Activated T-helper 17 cell treated with anti-CD3 and anti-CD28 coated beads, Interleukin-2, amount 50 U/mL, for 72 hours (primary cell): ENCODE data around the gene PHF2. TPM values are rescaled to one million over a fixed set of nuclear protein-coding genes. Genes with fewer than 3 reads are reported as not detected.
"Not testable (repeated sequence)": the region's sequence is repeated elsewhere in the genome, so short reads cannot be mapped to it uniquely, and the experiment has no call there.

Source experiments
- ATAC-seq: fragments of 150-1000 bp; cut with Tn5 transposase; replicated peaks from 2 replicates; pipeline ENCODE4 v1.10.0; 2021; ENCODE audit warnings: mild to moderate bottlenecking, moderate library complexity
- H3K27ac Mint-ChIP-seq: one replicate; pipeline ENCODE4 v1.8.0; 2022; ENCODE audit warnings: mixed read lengths
- H3K27me3 Mint-ChIP-seq: one replicate; pipeline ENCODE4 v1.8.0; 2022; ENCODE audit warnings: mixed read lengths
- H3K36me3 Mint-ChIP-seq: one replicate; pipeline ENCODE4 v1.8.0; 2022; ENCODE audit warnings: low read depth, mild to moderate bottlenecking, mixed read lengths
- H3K4me1 Mint-ChIP-seq: one replicate; pipeline ENCODE4 v1.8.0; 2022; ENCODE audit warnings: mixed read lengths
- H3K4me3 Mint-ChIP-seq: one replicate; pipeline ENCODE4 v1.8.0; 2022; ENCODE audit warnings: mild to moderate bottlenecking, mixed read lengths
- H3K9me3 Mint-ChIP-seq: one replicate; pipeline ENCODE4 v1.8.0; 2022; ENCODE audit warnings: mixed read lengths
- total RNA-seq, 2 donors: library from RNA; stranded (reverse); gene quantifications; one replicate each; pipeline ENCODE4 v1.2.3, GENCODE V29; 2022

Gene PHF2
- total RNA-seq, 2 donors from 2014 or later, result 11.9 to 15.1 TPM

GRCh38 chr9:93669958-93670207, 93.5 kb downstream of the PHF2 start:
- ATAC-seq, result no peak
- H3K4me1 Mint-ChIP-seq, result peaks cover 5% of the 10 kb centered on the region
- no peak overlapping the region for H3K27ac Mint-ChIP-seq
- no peaks in the 10 kb centered on the region for H3K27me3 Mint-ChIP-seq
- H3K36me3 Mint-ChIP-seq, result no peaks in the 10 kb centered on the region
- H3K9me3 Mint-ChIP-seq, result no peaks in the 10 kb centered on the region
- no peak overlapping the region for H3K4me3 Mint-ChIP-seq

GRCh38 chr9:93670208-93671019, 94.0 kb downstream of the PHF2 start:
- Mint-ChIP-seq H3K4me1 (peaks cover 5% of the 10 kb centered on the region), H3K4me3 (no peak overlapping the region), H3K36me3 (no peaks in the 10 kb centered on the region), H3K27ac (no peak overlapping the region), H3K27me3 (no peaks in the 10 kb centered on the region), H3K9me3 (no peaks in the 10 kb centered on the region)
- peak; percentile 50 for ATAC-seq

GRCh38 chr9:93671020-93671338, 94.6 kb downstream of the PHF2 start:
- no peak overlapping the region for H3K27ac Mint-ChIP-seq
- no peak overlapping the region for H3K4me3 Mint-ChIP-seq
- ATAC-seq, result no peak
- no peaks in the 10 kb centered on the region for H3K36me3 Mint-ChIP-seq
- no peaks in the 10 kb centered on the region for H3K9me3 Mint-ChIP-seq
- H3K27me3 Mint-ChIP-seq, result no peaks in the 10 kb centered on the region
- peaks cover 5% of the 10 kb centered on the region for H3K4me1 Mint-ChIP-seq

GRCh38 chr9:93672330-93673020, 96.1 kb downstream of the PHF2 start:
- ATAC-seq, H3K27ac Mint-ChIP-seq, H3K4me3 Mint-ChIP-seq, H3K4me1 Mint-ChIP-seq, H3K27me3 Mint-ChIP-seq, H3K36me3 Mint-ChIP-seq, H3K9me3 Mint-ChIP-seq: not testable (repeated sequence)

GRCh38 chr9:93673021-93673838, 96.8 kb downstream of the PHF2 start:
- Mint-ChIP-seq H3K9me3 (no peaks in the 10 kb centered on the region), H3K36me3 (peaks cover 8% of the 10 kb centered on the region), H3K4me1 (peaks cover 5% of the 10 kb centered on the region), H3K27ac (no peak overlapping the region), H3K4me3 (no peak overlapping the region), H3K27me3 (no peaks in the 10 kb centered on the region)
- ATAC-seq, result peak; percentile 15

GRCh38 chr9:93673839-93674334, 97.5 kb downstream of the PHF2 start:
- no peak for ATAC-seq
- Mint-ChIP-seq H3K4me3 (no peak overlapping the region), H3K9me3 (no peaks in the 10 kb centered on the region), H3K27ac (no peak overlapping the region), H3K36me3 (peaks cover 8% of the 10 kb centered on the region), H3K4me1 (peaks cover 5% of the 10 kb centered on the region), H3K27me3 (no peaks in the 10 kb centered on the region)

GRCh38 chr9:93674580-93675335, 98.4 kb downstream of the PHF2 start:
- Mint-ChIP-seq H3K9me3 (no peaks in the 10 kb centered on the region), H3K36me3 (peaks cover 8% of the 10 kb centered on the region), H3K27ac (no peak overlapping the region), H3K27me3 (no peaks in the 10 kb centered on the region), H3K4me1 (peaks cover 5% of the 10 kb centered on the region), H3K4me3 (no peak overlapping the region)
- no peak for ATAC-seq

- Mint-ChIP-seq H3K9me3 (no peaks in the 10 kb centered on the region), H3K36me3 (peaks cover 8% of the 10 kb centered on the region), H3K4me3 (no peak overlapping the region), H3K27me3 (no peaks in the 10 kb centered on the region), H3K27ac (no peak overlapping the region), H3K4me1 (peaks cover 5% of the 10 kb centered on the region)
- no peak for ATAC-seq
Observed at GRCh38 chr9:93675336-93676150, 99.2 kb downstream of the PHF2 start.

GRCh38 chr9:93676310-93677047, 100.1 kb downstream of the PHF2 start:
- Mint-ChIP-seq H3K4me3 (no peak overlapping the region), H3K27me3 (no peaks in the 10 kb centered on the region), H3K9me3 (no peaks in the 10 kb centered on the region), H3K27ac (no peak overlapping the region), H3K36me3 (peaks cover 8% of the 10 kb centered on the region), H3K4me1 (peaks cover 5% of the 10 kb centered on the region)
- ATAC-seq, result no peak

- no peak overlapping the region for H3K4me3 Mint-ChIP-seq
- no peaks in the 10 kb centered on the region for H3K9me3 Mint-ChIP-seq
- ATAC-seq, result no peak
- H3K4me1 Mint-ChIP-seq, result peaks cover 5% of the 10 kb centered on the region
- H3K27ac Mint-ChIP-seq, result no peak overlapping the region
- peaks cover 8% of the 10 kb centered on the region for H3K36me3 Mint-ChIP-seq
- no peaks in the 10 kb centered on the region for H3K27me3 Mint-ChIP-seq
Observed at GRCh38 chr9:93677048-93677571, 100.7 kb downstream of the PHF2 start.

- no peak for ATAC-seq
- Mint-ChIP-seq H3K27ac (no peak overlapping the region), H3K27me3 (no peaks in the 10 kb centered on the region), H3K9me3 (no peaks in the 10 kb centered on the region), H3K4me1 (peaks cover 3% of the 10 kb centered on the region), H3K4me3 (no peak overlapping the region), H3K36me3 (peaks cover 8% of the 10 kb centered on the region)
Observed at GRCh38 chr9:93677641-93678136, 101.3 kb downstream of the PHF2 start.

GRCh38 chr9:93678199-93679019, 102.0 kb downstream of the PHF2 start:
- no peaks in the 10 kb centered on the region for H3K9me3 Mint-ChIP-seq
- H3K4me1 Mint-ChIP-seq, result no peaks in the 10 kb centered on the region
- H3K36me3 Mint-ChIP-seq, result peaks cover 8% of the 10 kb centered on the region
- no peak overlapping the region for H3K4me3 Mint-ChIP-seq
- no peaks in the 10 kb centered on the region for H3K27me3 Mint-ChIP-seq
- H3K27ac Mint-ChIP-seq, result no peak overlapping the region
- ATAC-seq, result no peak
